HG03135 (cell line): ENCODE results near the gene SPATA2L.
"Not testable (repeated sequence)": the region's sequence is repeated elsewhere in the genome, so short reads cannot be mapped to it uniquely, and the experiment has no call there.

Source experiments
- ATAC-seq: cut with Tn5 transposase; IDR thresholded peaks from one replicate; pipeline ENCODE4 v1.9.1; 2021; ENCODE audit warnings: mild to moderate bottlenecking, moderate library complexity; ENCODE audit not compliant: unreplicated experiment

SPATA2L gene

DNA sequence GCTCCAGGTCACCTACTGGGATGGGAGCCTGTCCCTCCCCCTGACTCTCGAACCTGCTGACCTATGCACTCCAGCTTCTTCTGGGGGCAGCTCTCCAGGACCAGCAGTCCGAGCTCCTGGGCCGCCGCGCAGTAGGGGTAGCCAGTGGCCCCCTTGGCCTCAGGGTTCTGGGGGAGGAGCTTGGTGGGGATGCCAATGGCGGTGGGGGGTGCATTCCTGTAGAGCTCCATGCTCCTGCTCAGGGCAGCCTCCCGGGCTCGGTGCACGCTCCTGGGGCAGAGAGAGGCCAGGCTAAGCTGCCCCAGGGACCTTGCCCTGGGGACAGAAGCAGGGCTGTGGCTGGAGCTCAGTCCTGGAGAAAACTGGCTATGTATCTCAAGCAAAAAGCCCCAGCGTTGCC lies 7.7 kb upstream of the SPATA2L start:
- no peak for ATAC-seq

DNA sequence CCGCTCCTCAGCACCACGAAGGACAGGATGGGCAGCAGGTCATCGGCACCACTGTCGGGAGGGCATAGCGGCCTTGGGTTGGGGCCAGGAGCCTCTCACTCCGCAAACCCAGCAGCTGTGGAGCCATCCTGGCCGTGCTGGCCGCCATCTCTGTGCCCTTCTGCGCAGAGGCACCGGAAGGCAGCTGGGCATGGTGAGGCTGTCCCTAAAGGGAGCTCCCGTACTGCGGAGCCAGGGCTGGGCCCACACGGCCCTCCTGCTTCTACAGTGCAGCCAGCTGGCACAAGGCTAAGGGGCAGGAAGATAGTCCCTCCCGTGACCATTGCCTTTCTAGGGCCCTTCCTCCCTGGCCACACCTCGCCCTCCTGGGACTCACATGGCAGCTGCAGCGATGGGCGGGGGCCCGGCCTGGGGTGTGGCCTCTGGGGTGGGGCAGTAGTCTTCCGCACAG lies 7.0 kb upstream of the SPATA2L start:
- no peak for ATAC-seq

DNA sequence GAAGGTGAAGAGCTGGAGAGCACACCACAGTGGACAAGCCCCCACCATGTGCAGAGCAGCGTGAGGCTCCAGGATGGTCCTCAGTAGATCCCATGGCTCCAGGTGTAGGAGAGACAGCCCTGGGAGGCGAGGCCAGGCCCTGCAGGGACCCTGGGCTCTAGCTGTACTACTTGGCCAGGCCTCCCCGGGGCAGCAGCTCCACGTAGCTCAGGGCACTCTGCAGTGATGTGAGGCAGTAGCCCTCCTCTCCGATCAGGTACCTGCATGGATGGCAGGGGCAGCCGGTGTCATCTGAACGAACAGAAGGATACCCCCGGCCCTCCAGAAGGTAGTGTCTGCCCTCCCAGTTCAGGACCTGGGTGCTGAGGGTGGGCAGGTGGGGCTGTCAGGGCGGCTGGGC lies 6.2 kb upstream of the SPATA2L start:
- no peak for ATAC-seq

DNA sequence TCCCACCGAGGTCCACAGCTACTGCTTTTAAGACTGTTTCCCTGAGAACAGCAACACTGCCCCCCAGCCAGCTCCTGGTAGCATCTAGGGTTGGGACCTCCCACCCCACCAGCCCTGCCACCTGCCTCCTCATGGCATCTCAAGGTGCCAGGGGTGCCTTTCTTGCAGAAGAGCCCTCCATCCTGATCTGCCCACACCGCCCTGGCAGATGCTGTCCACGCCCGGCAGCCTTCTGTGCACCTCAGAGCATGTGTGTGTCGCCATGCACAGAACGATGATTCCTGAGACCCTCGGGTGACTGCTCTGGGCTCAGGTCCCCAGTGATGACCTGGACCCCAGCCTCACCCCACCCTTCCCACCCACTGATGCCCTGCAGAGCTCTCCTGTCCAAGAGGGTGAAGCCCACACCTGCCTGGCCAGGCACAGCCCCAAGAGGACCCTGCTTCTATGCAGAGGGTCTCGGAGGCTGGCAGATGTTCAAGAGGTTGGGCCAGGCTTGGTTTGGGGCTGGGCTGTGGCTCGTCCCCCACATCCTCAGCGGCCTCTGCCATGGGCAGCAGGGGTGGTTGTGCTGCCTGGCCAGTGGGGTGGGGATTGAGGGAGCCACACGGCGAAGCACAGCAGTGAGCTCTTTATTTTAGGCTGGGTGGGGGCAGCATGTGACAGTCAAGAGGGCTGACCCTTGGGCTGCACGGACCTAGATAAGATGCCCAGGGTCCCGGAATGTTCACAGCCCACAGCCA lies 5.2 kb upstream of the SPATA2L start:
- ATAC-seq, result no peak

DNA sequence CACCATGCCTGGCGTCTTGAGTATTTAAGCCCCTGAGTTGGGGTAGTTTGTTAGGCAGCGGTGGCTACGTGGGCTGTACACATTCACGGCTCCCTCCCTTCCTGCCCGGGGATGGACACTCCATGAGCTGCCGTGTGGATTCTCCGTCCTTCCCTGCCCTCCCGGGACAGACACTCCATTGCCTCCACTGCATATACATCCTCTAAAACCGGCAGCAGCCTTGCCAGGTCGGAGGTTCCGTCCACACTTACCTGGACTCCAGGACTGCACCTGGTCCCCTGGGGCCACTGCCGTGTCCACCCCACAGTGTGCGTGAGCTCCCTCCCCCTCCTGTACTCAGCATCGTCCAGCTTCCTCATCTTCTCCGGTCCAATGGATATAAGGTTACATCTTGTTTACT lies 3.5 kb upstream of the SPATA2L start:
- no peak for ATAC-seq

DNA sequence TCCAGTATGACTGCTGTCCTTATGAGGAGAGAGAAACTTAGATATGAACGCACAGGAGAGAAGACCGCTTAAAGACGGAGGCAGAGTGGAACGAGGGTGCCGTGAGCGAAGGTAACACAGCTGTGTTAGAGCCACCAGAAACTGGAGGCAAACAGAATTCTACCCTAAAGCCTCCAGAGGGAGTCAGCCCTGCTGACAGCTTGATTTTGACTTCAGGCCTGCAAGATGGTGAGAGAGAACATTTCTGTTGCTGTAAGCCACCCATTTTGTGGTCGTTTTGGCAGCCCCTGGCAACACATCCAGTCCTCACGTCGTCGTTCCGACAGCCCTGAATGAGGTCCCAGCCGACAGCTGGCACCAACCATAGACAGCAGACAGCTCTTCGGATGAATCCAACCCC lies 2.8 kb upstream of the SPATA2L start:
- ATAC-seq, result no peak

DNA sequence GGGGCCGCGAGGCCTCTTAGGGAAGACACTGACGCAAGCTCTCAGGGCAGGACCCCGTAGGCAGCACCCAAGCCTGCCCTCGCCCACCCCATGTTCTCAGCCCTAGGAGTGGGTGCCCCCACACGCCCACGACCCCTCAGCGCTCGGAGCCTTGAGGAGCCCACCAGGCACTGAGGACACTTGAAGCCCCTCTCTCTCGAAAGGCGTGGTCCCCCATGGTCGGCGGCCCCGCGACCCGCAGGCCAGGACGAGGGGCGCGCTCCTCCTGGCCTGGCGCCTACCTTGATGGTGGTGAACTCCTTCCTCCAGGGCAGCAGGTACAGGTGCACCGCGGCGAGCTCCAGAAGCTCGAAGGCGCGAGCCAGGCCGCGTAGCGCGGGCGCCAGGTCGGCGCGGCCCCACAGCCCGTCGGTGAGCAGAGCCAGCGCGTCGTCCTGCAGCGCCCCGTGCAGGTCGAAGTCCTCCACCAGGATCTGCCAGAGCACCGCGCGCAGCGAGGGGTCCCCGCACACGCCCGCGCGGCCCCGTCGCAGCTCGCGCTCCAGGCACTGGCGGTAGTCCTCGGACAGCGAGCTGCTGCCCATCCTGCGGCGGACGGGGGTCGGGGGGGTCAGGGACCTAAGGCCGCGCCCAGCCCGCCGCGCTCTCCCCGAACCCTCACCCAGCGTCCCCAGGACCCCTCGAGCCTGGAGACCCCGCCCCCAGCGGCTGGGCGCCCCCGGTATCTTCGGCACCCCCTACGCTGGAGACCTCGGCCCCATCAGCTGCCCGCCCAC lies 668 bp downstream of the SPATA2L start:
- ATAC-seq, result peak; percentile 9

DNA sequence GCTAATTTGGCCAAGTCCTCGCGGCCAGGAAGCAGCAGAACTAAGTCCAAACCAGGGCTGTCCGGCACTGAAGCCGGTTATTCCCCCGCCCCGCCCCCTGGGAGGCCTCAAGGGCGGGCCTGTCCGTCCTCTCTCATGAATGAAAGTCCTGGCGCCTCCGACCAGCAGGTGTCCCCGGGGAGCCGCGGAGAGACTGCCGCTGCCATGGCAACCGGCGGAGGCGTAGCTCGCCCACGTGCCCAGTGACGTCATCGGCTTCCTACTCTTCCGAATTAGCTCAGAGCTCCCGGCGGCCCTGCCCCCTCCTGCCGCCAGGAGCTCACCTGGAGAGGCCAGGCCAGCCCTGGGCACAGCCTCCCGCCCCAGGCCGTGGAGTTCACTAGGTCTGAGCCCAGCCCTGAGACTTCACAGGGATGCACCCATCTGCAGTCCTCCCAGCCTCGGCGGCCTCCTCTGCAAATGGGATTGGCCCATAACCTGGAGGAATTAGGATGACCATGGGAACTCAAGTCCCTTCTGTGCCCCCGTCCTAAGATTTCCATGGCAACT lies 1.3 kb downstream of the SPATA2L start:
- peak; percentile 45 for ATAC-seq

DNA sequence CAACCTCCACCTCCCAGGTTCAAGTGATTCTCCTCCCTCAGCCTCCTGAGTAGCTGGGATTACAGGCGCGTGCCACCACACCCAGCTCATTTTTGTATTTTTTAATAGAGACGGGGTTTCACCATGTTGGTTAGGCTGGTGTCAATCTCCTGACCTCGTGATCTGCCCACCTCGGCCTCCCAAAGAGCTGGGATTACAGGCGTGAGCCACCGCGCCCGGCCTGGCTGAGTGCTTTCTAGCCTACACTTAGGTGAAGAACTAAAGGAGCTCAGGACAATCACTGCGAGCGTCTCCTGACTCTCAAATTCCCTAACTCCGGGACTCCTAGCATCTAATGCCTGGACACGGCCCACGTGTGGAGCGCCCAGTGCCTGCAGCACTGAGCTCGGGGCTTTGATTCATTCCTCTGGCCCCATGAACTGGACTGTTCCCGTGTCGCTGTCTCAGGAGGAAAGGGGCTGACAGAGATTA lies 1.8 kb downstream of the SPATA2L start:
- ATAC-seq, result not testable (repeated sequence)

DNA sequence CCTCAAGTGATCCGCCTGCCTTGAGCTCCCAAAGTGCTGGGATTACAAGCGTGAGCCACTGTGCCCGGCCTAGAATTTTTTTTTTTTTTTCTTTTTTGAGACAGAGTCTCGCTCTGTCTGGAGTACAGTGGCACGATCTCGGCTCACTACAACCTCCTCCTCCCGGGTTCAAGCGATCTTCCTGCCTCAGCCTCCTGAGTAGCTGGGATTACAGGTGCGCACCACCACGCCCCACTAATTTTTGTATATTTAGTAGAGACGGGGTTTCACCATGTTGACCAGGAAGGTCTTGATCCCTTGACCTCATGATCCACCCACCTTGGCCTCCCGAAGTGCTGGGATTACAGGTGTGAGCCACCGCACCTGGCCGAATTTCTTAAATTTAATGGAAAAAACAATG lies 2.8 kb downstream of the SPATA2L start:
- not testable (repeated sequence) for ATAC-seq

DNA sequence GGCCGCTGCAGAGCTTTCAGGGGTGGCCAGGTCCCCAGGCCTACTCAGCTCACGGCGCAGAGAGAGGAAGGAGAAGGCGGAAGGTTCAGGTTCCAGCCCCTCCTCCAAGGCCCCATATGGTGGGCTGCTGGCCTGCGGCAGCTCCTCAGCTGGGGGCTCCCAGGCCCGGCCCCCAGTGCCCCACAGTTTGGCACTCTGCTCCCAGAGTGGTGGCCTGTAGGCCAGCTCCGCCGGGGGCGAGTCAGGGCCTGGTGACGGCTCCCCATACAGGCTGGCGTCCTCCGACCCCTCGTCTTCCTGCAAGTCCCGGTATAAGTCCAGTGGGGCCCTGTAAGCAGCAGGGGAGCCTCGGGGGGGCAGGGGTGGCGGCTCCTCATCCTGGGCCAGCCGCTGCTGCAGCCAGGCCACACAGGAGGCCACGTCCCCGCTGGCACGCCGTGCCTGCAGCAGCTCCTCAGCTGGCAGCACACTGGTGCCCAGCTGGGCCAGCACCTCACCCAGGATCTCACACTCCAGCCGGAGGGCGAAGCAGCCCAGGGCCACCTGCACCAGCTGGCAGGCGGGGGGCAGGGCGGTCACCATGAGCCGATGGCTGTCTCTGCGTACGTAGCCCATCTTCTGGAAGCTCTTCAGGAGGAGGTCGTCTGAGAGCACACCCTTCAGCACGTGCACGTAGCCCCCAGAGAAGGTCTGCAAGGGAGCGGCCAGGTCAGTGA lies 3.7 kb downstream of the SPATA2L start:
- ATAC-seq, result no peak

DNA sequence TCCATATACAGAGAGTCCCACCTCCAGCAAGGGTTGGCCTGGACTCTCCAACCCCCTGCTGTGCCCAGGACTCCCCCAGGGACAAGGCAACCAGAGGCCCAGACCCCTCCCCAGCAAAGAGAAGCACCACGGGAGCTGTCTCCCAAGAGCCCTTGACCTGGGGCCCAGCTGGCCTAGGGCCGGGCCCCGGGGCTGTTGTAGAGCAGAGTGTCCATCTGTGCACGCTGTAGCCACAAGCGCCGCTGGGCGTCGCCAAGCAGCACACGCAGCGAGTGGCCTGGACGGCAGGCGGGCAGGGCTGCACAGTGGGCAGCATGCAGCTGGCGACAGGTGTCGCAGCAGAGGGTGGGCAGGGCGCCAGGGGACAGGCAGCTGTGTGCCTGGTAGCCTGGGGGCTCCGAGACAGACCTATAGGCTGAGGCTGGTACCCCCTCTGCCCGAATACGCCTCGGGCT lies 4.3 kb downstream of the SPATA2L start:
- ATAC-seq, result no peak

DNA sequence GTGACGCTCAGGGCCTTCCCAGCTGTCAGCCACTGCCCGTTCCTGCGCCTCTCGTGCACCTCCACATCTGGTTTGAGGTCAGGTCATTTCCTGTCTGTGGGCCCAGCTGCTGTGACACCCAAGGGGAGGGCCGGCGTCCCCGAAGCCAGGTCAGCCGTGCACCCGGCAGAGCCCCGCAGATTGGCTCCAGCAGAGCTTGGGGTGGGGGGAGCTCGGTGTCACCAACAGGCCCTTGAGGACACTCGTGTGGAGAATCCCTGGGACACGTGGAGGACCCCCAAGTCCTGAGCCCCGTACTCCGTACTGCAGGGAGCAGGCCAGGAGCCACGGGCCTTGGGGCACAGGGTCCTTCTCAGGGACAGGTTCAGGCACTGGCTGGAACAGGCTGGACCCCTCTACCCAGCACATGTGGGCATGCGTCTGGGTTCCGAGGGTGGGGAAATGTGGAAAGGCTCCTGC lies 4.8 kb downstream of the SPATA2L start:
- ATAC-seq, result no peak

DNA sequence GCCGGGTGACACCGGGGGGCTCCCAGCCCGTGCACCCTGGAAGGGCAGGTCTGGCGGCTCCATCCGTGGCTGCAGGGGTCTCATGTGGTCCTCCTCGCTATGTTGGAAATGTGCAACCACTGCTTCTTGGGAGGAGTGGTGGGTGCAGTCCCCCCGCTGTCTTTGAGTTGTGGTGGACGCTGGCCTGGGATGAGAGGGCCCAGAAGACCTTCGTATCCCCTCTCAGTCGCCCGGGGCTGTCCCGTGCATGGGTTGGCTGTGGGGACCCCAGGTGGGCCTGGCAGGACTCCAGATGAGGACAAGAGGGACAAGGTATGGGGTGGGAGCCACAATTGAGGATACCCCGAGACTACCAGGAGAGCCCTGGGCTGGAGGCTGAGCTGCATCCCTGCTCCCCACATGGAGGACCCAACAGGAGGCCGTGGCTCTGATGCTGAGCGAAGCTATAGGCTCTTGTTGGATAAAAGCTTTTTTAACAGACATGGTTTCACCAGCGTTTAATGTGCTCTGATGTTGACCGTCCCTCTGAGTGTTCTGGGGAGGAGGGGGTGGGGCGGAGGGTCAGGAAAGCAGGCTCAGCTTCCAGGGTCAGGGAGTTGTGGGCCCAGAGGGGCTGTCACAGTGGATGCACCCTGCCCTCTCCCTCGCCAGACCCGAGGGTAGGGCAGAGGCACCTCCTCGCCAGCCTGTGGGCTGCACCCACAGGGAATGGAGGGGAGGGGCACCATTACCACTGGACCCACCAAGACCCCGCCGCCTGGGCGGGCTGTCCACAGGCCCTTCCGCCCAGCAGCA lies 5.4 kb downstream of the SPATA2L start:
- ATAC-seq, result no peak

DNA sequence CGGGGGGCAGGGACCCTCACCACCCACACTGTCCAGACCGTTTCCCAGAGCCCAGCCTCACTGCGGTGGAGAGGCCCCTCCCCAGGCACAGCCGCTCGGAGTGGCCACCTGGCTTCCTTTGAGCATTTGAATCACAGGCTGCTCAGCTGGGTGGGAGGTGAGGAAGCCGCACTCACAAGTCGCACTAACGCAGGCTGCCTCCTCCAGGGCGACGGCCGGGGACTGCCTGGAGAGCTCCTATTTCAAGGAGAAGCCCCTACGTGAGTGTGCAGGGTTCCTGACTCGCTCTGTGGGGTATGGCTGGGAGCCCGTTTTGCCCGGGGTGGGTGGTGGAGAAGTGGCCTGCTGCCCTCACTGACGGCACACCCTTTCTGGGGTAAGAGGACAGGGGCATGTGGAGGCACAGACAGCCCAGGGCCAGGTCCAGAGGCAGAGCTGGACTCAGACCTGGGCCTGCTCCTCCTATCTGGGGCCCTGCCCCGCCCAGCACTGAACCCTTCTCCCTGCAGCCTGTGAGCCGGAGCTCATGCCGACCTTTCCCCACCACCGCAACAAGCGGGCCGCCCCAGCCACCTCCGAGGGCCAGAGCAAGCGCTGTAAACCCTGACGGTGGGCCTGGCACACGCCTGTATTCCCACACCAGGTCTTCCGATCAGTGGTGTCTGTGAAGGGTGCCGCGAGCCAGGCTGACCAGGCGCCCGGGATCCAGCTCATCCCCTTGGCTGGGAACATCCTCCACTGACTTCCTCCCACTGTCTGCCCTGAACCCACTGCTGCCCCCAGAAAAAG lies 6.2 kb downstream of the SPATA2L start:
- ATAC-seq, result no peak

DNA sequence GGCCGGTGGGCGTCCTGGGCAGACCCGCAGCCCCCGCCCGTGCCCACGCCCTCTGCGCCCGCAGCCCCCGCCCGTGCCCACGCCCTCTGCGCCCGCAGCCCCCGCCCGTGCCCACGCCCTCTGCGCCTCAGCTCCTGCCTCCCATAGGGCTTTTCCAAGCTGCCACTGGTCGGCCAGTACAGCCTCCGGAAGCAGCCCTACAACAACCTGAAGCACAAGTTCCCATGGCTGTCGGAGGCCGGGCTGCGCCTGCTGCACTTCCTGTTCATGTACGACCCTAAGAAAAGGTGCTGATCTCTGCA lies 6.8 kb downstream of the SPATA2L start:
- ATAC-seq, result not testable (repeated sequence)

DNA sequence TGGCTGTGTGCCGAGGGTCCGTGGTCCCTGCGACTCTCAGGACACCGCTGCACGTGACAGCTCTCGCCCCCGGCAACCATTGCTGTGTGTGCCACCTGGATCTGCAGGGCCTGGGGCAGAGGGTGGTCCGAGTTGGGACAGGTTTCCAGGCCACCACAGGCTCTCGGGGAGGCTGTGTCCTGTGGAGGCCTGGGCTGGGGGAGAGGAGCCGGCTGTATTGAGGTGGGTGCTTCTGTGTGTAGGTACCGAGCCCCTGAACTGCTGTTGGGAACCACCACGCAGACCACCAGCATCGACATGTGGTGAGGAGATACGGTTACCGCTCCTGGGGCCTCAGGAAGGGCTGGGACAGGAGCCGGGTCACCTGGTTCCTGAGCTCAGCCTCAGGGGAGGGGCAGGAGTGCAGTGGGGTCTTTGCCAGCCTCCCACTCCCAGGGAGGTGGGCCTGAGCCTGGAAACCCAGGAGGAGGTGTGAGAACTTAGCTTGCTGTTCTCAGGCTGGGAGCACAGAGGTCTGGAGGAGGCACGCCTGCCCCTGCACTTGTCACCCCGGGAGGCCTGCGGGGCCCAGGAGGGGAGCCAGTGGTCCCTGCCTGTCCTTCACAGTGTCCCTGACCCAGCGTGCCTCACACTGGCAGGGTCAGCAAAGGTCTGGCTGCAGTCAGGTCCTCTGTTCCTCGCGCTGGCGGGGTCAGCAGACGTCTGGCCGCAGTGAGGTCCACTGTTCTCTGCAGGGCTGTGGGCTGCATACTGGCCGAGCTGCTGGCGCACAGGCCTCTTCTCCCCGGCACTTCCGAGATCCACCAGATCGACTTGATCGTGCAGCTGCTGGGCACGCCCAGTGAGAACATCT lies 7.3 kb downstream of the SPATA2L start:
- no peak for ATAC-seq

DNA sequence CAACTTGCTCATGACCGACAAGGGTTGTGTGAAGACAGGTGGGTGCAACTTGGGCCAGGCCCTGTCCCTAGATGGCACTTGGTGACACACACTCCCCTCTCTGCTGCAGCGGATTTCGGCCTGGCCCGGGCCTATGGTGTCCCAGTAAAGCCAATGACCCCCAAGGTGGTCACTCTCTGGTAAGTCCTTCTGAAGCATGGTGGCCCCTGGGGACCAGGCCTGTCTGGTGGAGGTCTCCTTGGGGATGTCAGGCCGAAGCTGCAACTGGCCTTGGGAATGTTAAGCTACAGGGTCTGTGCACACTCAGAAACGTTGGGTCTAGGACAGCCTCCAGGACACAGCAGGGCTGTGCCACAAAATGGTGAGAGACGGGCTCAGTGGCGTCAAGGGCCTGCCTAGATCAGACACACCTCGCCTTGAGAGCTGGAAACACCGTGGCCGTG lies 8.2 kb downstream of the SPATA2L start:
- no peak for ATAC-seq
